HTR-8/SVneo (cell line): Measurements from ENCODE around the gene PAK1.
A peak's percentile ranks its signal among the peaks of the same experiment; 100 is the strongest.

Experiments used
- DNase-seq: peaks from one replicate; pipeline ENCODE4 v3.0.0; 2011; ENCODE audit warnings: low spot score, mixed read lengths; ENCODE audit not compliant: insufficient read length
- FAIRE-seq: peaks from 2 replicates; lab custom pipeline; 2011; peaks lifted over from hg19 to GRCh38; lab: Jason Lieb, UNC

PAK1 gene

DNA sequence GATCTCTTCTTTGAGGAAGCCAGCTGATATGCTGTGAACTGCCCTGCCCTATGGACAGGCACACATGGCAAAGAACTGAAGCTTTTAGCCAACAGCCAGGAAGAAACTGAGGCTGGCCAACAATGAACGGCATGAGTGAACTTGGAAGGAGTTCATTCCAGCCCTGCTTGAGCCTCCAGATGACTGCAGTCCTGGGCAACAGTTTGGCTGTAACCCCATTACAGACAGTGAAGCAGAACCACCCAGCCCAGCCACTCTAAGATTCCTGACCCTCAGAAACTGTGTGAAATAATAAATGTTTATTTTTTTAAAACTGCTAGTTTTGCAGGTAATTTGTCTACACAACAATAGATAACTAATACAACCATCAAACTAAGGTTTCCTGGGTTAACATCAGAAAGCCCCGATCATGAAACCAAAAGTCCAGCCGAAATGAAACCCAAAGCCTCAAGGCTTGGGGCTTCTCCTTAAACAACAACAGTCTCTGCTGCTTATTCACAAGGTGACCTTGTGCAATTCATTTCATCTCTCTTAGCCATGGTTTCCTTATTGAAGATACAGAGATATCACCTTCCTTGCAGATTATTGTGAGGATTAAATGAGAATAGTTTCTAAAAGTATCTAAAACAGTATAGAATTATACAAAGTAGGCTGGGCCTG is 31.4 kb downstream of the PAK1 start:
- DNase-seq (no peak), FAIRE-seq (no peak)

- FAIRE-seq, result no peak
- DNase-seq, result no peak
Observed at GRCh38 chr11:77441426-77441825, 32.5 kb downstream of the PAK1 start.

- FAIRE-seq (no peak), DNase-seq (no peak)
Observed at GRCh38 chr11:77440678-77441077, 33.2 kb downstream of the PAK1 start.

- FAIRE-seq (no peak), DNase-seq (no peak)
Observed at GRCh38 chr11:77438487-77438886, 35.4 kb downstream of the PAK1 start.

GRCh38 chr11:77436969-77437368 is 36.9 kb downstream of the PAK1 start:
- peak; percentile 9 for FAIRE-seq

DNA sequence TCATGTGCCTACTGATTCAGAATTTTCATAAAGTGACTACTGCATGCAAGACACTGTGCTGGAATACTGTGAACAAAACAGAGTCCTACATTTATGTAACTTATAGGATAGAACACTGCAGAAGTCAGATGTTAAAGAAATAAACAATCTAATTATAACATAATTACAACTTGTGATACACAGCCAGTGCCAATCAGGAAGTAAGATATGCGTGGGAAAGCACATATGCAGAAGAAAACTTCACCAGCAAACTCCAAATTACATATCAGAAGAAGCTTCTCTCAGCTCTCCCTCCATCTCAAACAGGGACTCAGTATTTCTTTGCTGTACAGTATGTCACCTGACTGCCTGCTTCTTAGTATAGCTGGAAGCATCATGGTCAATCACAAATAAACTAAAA is 37.4 kb downstream of the PAK1 start:
- no peak for DNase-seq
- FAIRE-seq, result peak; percentile 38

More at GRCh38 chr11:77436969-77437368, 36.9 kb downstream of the PAK1 start:
- DNase-seq, result no peak

GRCh38 chr11:77435972-77436371 is 37.9 kb downstream of the PAK1 start:
- FAIRE-seq, result no peak

DNA sequence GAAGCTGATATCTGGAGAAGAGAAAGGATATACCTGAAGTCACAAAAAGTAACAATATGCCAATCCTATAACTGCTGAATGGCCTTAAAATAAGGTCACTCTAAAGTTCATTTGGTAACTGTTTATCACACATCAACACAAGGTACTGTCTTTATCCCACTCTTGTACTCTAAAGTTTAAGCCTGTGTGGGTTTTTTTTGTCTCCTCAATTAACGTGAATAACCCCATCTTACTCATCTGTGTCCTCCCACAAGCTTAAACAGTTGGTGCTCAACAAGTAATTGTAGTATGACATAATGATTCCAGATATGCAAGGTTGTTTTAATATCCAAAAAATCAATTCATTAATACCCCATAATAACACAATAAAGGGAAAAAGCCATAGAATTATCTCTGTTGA is 42.1 kb downstream of the PAK1 start:
- no peak for FAIRE-seq

More at GRCh38 chr11:77435972-77436371, 37.9 kb downstream of the PAK1 start:
- no peak for DNase-seq

GRCh38 chr11:77428598-77428997 is 45.3 kb downstream of the PAK1 start:
- FAIRE-seq, result no peak
- DNase-seq, result no peak

More for the DNA sequence above, 42.1 kb downstream of the PAK1 start:
- no peak for DNase-seq

DNA sequence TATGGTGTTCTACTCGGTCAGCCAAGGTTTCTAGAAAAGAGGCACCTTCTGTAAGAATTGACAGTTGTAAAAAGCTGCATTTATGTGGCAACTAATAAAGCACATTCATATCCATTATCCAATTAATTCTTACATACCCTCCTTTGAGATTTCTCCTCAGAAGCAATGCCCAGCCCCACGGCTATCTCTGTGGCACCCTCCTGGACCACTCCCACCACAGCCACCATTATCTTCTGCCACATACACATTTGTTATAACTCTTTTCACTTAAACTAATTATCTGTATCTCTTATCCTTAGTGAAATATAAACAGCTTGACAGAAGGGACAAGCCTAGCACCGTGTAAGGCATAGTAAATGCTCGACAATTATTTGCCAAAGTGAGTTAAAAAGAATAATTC is 48.5 kb downstream of the PAK1 start:
- FAIRE-seq (no peak), DNase-seq (no peak)

DNA sequence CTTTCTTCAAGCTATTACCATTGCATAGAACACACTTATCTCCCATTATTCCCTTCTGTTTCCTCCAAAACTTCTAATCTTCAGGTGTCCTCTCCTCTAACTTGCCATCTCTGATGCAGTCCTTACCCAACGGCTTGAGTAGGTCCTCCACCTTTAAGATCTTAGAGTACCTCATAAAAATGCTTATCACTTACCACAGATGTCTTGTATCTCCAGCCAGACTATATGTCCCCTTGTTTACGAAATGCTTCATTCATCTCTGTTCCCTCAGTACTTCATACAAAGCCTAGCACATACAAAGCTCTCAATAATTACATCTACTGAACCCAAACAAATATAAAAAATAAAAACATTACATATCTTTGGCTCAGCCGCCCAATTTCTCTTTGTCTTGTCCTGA is 49.2 kb downstream of the PAK1 start:
- no peak for DNase-seq
- no peak for FAIRE-seq

DNA sequence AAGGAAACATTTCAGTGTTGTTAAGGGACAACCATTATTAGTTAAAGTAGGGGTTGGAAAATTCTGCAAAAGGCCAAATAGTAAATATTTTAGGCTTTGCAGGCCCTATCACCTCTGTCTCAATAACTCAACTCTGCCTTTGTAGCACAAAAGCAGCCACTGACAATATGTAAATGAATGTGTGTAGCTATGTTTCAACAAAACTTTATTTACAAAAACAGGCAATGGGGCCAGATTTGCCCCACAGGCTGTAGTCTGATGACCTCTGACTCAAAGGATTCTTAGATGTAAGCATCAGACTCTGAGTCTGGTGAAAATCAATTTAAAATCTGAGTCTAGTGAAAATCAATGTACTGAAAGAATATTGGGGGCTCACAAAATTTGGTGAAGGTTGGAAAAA is 50.3 kb downstream of the PAK1 start:
- DNase-seq (no peak), FAIRE-seq (no peak)

GRCh38 chr11:77422687-77423086 is 51.2 kb downstream of the PAK1 start:
- FAIRE-seq, result no peak

DNA sequence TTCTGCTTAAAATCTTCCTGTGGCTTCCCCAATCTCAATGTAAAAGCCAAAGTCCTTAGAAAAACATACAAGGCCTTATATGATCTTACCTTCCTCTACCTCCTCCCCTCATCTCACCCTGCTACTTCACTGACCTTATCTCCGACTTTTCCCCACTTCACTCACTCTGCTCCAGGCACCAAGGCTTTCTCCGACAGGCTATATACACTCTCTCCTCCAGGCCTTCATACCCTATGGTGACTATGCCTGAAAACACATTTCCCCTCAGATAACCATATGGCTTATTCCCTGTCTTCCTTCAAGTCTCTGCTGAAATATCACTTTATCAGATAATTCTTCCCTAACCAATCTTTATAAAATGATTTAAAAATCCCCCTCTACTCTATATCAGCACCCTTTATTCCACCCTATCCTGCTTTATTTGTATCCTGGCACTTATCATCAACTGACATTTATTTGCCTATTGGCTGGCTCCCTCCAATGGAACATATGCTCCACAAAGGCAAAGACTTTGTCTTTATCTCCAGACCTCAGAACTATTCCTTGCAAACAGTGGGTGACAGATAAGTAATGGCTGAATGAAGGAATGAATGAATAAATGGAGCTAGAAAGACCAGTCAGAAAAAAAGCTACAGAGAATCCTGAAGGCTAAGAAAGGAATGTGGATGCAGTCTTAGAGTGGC is 52.7 kb downstream of the PAK1 start:
- DNase-seq (no peak), FAIRE-seq (no peak)

More at GRCh38 chr11:77422687-77423086, 51.2 kb downstream of the PAK1 start:
- DNase-seq, result no peak

DNA sequence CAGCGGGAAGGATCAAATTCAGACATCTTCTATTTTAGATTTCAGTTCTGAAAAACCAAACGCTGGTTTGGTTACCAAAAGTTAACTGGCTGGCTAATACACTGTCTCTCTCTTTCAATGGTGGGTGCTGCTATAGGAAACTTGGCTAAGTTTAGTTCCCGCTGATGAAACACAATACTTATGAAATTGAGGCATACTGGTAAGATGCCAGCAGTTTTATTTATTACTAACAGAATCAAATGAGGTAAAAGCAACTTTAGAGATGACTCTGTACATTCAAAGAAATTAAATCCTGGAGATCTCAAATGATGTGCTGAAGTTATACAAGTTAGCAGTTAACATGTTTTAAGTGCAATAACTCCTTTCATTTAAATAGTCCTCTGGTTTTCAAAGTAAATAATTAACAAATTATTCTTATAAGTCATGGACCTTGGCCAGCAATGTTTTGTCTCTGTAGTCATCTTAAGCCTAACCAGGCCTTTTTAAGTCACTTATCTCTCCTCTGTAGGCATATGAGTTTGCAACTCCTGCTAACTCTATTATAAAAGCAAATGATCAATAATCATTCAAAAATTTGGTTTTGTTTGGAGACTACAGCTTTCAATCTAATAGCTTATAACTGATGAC is 54.8 kb downstream of the PAK1 start:
- no peak for DNase-seq
- FAIRE-seq, result no peak

DNA sequence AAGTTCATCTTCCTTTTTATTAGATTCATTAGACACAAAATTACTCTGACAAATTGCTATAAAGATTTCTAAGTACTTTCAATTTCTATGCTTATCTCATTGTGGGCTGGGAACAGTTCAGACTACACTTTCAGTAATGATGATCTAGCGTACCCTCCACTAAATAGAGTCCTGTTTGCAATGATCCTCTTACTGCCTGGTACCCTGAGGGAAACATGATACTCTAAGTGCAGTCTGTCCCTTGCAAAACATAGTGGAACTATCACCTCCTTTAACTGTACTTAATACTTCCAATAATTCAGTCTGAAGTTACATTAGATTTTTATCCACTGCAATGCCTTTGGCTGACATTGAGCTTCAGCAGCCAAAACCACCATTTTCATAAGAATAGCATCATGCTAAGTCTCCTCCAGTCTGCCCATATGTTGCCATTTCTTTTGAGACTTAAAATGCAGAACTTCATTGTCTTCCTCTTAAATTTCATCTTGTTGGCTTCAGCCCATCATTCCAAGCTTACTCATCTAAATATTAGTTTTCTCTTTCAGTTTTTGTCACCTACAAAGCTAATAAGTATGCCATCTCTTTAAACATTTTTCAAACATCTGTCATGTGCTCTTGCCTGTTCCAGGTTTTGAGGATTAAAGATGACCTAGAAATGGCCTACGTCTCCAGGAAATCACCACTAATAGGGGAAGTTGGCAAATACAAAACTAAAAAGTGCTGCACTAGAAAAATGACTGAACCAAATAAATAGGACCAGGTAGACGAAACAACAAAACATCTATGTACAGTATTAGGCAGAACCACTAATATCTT is 55.5 kb downstream of the PAK1 start:
- FAIRE-seq (no peak), DNase-seq (no peak)

DNA sequence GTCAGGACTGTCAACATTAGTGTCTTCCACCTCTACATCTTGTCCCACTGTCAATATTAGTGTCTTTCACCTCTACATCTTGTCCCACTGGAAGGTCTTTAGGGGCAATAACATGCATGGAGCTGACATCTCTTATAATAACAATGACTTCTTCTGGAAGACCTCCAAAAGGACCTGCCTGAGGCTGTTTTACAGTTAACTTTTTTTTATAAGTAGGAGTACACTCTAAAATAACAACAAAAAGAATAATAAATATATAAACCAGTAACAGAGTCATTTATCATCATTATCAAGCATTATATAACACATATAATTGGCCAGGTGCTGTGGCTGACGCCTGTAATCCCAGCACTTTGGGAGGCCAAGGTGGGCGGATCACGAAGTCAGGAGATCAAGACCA is 57.5 kb downstream of the PAK1 start:
- peak; percentile 9 for FAIRE-seq
- DNase-seq, result no peak

- FAIRE-seq, result no peak
- DNase-seq, result no peak
Observed at GRCh38 chr11:77413850-77414460, 59.9 kb downstream of the PAK1 start.

DNA sequence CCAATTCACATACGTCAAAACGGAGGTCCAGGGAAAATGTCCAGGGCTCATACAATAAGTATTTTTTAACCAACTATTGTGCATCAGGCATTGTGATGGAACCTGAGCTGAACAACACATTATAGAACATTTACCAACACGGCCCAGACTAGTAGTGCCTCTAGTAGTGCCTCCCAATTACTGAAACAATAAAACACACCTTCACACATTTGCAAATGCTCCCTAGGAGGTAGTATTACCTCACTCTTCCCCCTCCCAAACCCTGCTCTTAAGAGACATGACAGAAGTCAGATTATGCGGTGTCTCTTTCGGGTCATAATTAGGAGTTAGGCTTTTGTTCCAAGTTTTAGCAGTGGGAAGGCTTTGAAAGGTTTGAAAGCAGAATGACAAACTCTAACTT is 61.1 kb downstream of the PAK1 start:
- no peak for FAIRE-seq

More for the DNA sequence above, 61.1 kb downstream of the PAK1 start:
- no peak for DNase-seq
